T47D (cell line): Measurements from ENCODE around the gene GRIK1.
A peak's percentile ranks its signal among the peaks of the same experiment; 100 is the strongest.

Source experiments
- DNase-seq, 2 experiments: peaks; one replicate each; pipeline versions ENCODE4 v3.0.0 to v3.0.0-alpha.2; 2011 to 2012; ENCODE audit warnings: low read depth in 1 of 2, low spot score in 1 of 2
- JUND ChIP-seq: IDR thresholded peaks from 2 replicates; pipeline ENCODE4 v1.6.1; 2012; ENCODE audit warnings: low read depth
- in situ Hi-C: cut with HindIII; loops from 2 replicates; pipeline ENCODE4 v1.10.0; 2016; ENCODE audit warnings: low sequenced_read_pairs, low pct_unique_long_range_greater_than_20kb

The GRIK1 gene

DNA sequence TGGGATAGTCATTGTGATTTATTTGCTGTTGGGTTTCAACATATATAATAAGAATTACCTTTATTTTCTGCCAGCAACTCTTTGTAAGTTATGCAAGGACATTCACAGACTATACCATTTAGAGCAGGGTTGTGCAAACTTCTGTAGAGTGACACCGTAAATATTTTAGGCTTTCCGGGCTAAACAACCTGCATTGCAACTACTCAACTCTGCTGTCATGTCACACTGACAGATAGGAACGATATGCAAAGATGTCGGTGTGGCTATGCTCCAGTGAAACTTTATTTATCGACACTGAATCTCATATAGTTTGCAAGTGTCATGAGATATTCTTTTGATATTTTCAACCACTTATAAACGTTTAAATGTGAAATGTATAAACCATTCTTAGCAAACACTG, 430.7 kb downstream of the GRIK1 start:
- in situ Hi-C loops = no loop called here
- TF ChIP-seq JUND = no peak
- DNase-seq = peak in 1 of 2 experiments; percentile 80

DNA sequence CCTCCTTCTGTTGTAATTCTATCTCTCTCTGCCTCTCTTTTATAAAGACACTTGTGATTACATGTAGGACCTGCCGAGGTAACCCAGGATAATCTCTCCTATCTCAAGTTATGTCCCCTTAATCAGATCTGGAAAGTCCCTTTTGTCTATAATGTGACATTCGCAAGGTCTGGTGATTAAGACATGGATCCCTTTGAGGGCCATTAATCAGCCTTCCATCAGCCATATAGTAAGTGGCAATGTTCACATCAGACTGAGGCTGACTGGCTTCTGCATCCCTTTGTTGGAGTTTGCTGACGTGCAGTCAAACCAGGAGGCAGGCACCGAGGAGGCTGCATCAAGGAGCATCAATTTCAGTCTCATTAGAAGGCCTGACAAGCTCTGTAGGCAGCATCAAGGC, 431.5 kb downstream of the GRIK1 start:
- in situ Hi-C loops = no loop called here
- DNase-seq = no peak
- TF ChIP-seq JUND = no peak

DNA sequence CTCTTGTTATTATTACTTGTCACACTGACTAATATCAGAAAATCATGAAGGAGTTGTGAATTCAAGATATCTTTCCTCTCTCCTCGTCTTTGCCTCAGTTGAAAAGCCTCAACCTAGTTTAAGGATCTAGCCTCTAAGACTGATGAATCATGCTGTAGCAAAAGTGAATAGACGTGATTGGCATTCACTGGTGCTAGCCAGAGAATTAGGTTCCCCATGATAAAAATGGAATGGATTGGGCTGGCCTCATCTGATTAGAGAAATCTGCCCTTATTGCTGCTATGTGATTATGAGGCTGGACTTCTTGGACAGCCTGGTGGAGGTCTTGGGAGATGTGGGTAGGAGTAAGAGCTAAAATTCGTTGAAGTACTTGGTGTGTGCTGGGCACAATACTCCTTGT, 432.8 kb downstream of the GRIK1 start:
- no peak for TF ChIP-seq JUND
- in situ Hi-C loops = no loop called here
- no peak for DNase-seq

DNA sequence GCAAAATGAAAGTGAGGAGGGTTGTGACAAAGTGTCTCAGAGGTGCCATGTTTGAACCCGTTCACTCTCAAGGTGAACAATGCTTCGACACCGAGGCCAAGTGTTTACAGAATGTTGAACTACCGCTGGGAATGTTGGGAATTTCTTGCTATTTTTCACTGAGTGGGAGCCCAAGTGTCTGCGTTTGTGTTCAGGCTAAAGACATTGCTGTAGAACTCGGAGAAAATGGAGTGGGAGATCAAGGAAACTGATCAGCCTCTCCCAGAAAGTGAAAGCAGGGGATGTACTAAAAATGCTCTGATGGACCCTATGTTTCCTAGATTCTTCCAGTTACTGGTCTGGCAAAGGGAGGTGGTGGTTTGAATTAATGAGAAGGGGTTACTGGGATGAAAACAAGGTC, 433.6 kb downstream of the GRIK1 start:
- DNase-seq = no peak
- in situ Hi-C loops = no loop called here
- TF ChIP-seq JUND = no peak

DNA sequence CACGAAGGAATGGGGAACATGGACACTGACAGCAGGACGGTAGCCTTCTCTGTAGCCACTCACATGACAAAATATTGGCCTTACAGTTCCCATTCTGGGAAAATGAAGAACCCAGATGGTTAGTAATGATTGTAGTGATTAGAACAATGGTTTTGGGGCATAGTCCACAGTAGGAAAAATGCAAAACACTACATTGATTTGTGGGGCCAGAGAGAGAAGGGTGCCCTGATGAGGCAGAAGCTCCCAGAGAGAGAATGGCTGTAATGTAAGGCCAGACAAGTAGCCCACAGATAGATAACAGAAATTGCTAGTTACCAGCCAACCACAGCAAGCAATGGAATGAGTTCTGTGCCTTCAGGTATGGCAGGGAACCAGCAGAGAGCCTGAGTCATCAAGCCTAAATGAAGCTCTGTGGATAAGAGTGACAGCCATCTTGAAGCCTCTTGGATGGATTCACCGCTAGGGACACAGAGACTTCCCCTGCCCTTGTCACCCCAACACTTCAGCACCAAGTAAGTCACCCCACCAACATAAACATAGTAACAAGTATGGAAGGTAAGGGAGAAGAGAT, 435.0 kb downstream of the GRIK1 start:
- peak in 1 of 2 experiments; percentile 35 for DNase-seq
- in situ Hi-C loops = no loop called here
- no peak for TF ChIP-seq JUND

DNA sequence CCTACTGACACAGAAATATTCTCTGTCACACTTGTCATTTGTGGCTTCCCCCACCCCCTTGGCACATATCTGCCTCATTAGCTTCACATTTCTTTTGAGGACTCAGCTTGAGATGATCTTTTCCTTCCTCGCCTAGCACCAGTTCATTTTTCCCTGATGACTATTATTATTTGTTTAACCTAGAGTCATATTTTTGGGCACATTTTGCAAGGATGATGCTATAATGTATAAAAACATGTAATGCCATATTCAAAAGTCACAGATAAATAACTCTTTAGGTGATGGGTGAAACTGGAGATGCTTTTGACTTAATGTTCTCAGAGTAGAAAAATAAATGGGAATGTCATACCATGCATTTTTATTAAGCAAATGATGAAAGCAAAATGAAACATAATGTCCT, 438.3 kb downstream of the GRIK1 start:
- no peak for DNase-seq
- in situ Hi-C loops = no loop called here
- TF ChIP-seq JUND = no peak

GRCh38 chr21:29499734-29500343, 440.0 kb downstream of the GRIK1 start:
- no peak for TF ChIP-seq JUND
- DNase-seq = peak in 1 of 2 experiments; percentile 82
- in situ Hi-C loops = no loop called here

- in situ Hi-C loops = no loop called here
- no peak for TF ChIP-seq JUND
- DNase-seq = no peak
Measured at GRCh38 chr21:29499229-29499628, 440.6 kb downstream of the GRIK1 start.

GRCh38 chr21:29496337-29496736, 443.5 kb downstream of the GRIK1 start:
- in situ Hi-C loops = no loop called here
- TF ChIP-seq JUND = no peak
- no peak for DNase-seq

GRCh38 chr21:29490016-29490415, 449.8 kb downstream of the GRIK1 start:
- no peak for DNase-seq
- no peak for TF ChIP-seq JUND
- in situ Hi-C loops = no loop called here

DNA sequence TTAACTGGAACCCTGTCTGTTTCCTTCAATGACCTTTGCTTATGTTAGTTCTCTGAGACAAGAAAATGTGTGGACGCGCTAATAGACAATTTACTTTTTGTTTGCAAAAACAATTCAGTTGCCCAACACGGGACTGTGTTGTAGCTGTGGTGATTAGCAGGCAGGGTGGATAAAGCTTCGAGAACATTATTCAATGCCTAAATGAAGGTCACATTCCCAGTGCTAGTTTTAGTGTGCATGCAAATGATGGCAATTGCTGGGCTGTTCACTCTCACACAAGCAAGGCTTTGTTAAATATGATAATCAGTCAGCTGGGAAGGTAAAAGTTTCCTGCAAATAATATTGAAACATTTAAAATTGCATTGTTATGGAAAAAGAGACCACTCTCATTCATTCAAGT, 452.6 kb downstream of the GRIK1 start:
- TF ChIP-seq JUND = no peak
- DNase-seq = no peak
- in situ Hi-C loops = no loop called here
